Transverse colon (tissue), 4 donors: ENCODE data around the gene PRKCH. TPM values are rescaled to one million over a fixed set of nuclear protein-coding genes. Genes with fewer than 3 reads are reported as not detected.
A peak's percentile ranks its signal among the peaks of the same experiment; 100 is the strongest.

Source experiments
- DNase-seq: peaks from one replicate; pipeline ENCODE4 v3.0.0-alpha.2; 2019
- H3K27ac ChIP-seq, 4 donors: fragments of 200-600 bp; sonication (generic); 2 replicates each; pipeline ENCODE4 v1.5.1; 2016 to 2018; ENCODE audit warnings: inconsistent platforms in 4 of 4
- H3K27me3 ChIP-seq: fragments of 200-600 bp; sonication (generic); 2 replicates; pipeline ENCODE4 v1.5.1; 2017; ENCODE audit warnings: inconsistent platforms
- H3K36me3 ChIP-seq, 4 donors: fragments of 200-600 bp; sonication (generic); 2 replicates each; pipeline ENCODE4 v1.5.1; 2017 to 2019; ENCODE audit warnings: inconsistent platforms in 4 of 4
- H3K4me1 ChIP-seq, 4 donors: fragments of 200-600 bp; sonication (generic); 2 replicates each; pipeline ENCODE4 v1.5.1; 2017 to 2020; ENCODE audit warnings: inconsistent platforms in 4 of 4
- H3K4me3 ChIP-seq, 4 donors: fragments of 200-600 bp; sonication (generic); 1 replicate in 1 of 4; 2 replicates in 3 of 4; pipeline versions ENCODE4 v1.5.1 to v1.6.1; 2017 to 2019; ENCODE audit warnings: inconsistent platforms in 4 of 4
- H3K9me3 ChIP-seq, 2 donors: fragments of 200-600 bp; sonication (generic); 2 replicates each; pipeline ENCODE4 v1.5.1; 2017 to 2019; ENCODE audit warnings: inconsistent platforms in 2 of 2
- CTCF ChIP-seq, 5 experiments: fragments of 200-600 bp in 3 of 5; fragments of 450-650 bp in 2 of 5; sonication (generic) in 3 of 5; IDR thresholded peaks; 1 replicate in 2 of 5; 2 replicates in 3 of 5; pipeline ENCODE4 v1.5.1; 2016 to 2017; ENCODE audit warnings: antibody characterized with exemption in 5 of 5, inconsistent platforms in 3 of 5, mild to moderate bottlenecking in 2 of 5, moderate library complexity in 1 of 5
- EP300 ChIP-seq: sonication (generic); formaldehyde crosslinking; IDR thresholded peaks from one replicate; pipeline ENCODE4 v1.6.1; 2017; ENCODE audit warnings: antibody characterized with exemption, low read depth
- POLR2A ChIP-seq: fragments of 450-650 bp; IDR thresholded peaks from one replicate; pipeline ENCODE4 v1.6.1; 2016; ENCODE audit warnings: antibody characterized with exemption, mild to moderate bottlenecking, moderate library complexity
- POLR2AphosphoS5 ChIP-seq, 3 donors: sonication (generic); formaldehyde crosslinking; IDR thresholded peaks; one replicate each; pipeline ENCODE4 v1.6.1; 2016; ENCODE audit warnings: antibody characterized with exemption in 3 of 3
- WGBS, 2 donors: methylation state at CpG; one replicate each; pipeline ENCODE4 v1.1.5; 2018; ENCODE audit warnings: low coverage in 1 of 2; 5-methylcytosine and 5-hydroxymethylcytosine counted together
- in situ Hi-C, 4 donors: fragments of 200-750 bp; cut with MboI; loops; one replicate each; pipeline versions ENCODE4 v1.15.0 to v1.15.1; 2017; ENCODE audit warnings: low sequenced_read_pairs in 3 of 4, low pct_ligation_motif_present in 1 of 4, low pct_unique_long_range_greater_than_20kb in 1 of 4
- intact Hi-C: fragments of 100-400 bp; cut with DNase I; formaldehyde crosslinking; loops from one replicate; pipeline ENCODE4 v1.15.1; 2023; ENCODE audit warnings: low total_unique reads
- total RNA-seq, 4 donors: library from RNA; depleted of rRNA; stranded (reverse); fragments of >200 nt; gene quantifications; one replicate each; pipeline ENCODE4 v1.1.0, GENCODE V29; 2016

The PRKCH gene
- total RNA-seq, 4 donors from 2014 or later = 12.4 to 38.9 (median 27.0) TPM

- no peaks in the 10 kb centered on the region for H3K27me3 ChIP-seq
- H3K36me3 ChIP-seq = no peaks in the 10 kb centered on the region
- peak overlapping the region in 1 of 4 donors; percentile 23 for H3K27ac ChIP-seq
- H3K9me3 ChIP-seq = no peaks in the 10 kb centered on the region
- DNase-seq = no peak
- TF ChIP-seq EP300 = no peak
- no peak for TF ChIP-seq POLR2A
- TF ChIP-seq POLR2AphosphoS5 (IDR thresholded peaks at IDR 0.05) = no peak
- TF ChIP-seq CTCF (IDR thresholded peaks at IDR 0.05) = no peak
- intact Hi-C loops = no loop called here
- in situ Hi-C loops = no loop called here
- peaks cover 15 to 42% (median 28%) of the 10 kb centered on the region in 4 donors for H3K4me1 ChIP-seq
- WGBS, 2 donors = 80 to 85% methylated on average over 2 to 3 of the region's 3 CpGs
- H3K4me3 ChIP-seq = no peak overlapping the region
These were observed 244.6 kb downstream of the PRKCH start for GRCh38 chr14:61565836-61566536.

- intact Hi-C loops = no loop called here
- no peak overlapping the region for H3K4me3 ChIP-seq
- H3K27me3 ChIP-seq = no peaks in the 10 kb centered on the region
- TF ChIP-seq CTCF (IDR thresholded peaks at IDR 0.05) (no peak), POLR2AphosphoS5 (IDR thresholded peaks at IDR 0.05) (no peak), POLR2A (no peak), EP300 (no peak)
- peaks cover 10 to 35% (median 24%) of the 10 kb centered on the region in 4 donors for H3K4me1 ChIP-seq
- H3K36me3 ChIP-seq = no peaks in the 10 kb centered on the region
- DNase-seq = no peak
- no peaks in the 10 kb centered on the region for H3K9me3 ChIP-seq
- WGBS, 2 donors = 98% methylated on average over 2 of the region's 2 CpGs; no CpG with 5 or more reads in 1 of the 2 donors
- in situ Hi-C loops = no loop called here
- peak overlapping the region in 1 of 4 donors; percentile 23 for H3K27ac ChIP-seq
These were observed 245.3 kb downstream of the PRKCH start for GRCh38 chr14:61566537-61567225.

- Histone ChIP-seq H3K4me1 (peaks cover 4 to 24% (median 14%) of the 10 kb centered on the region in 4 donors), H3K4me3 (peak overlapping the region in 3 of 4 donors; percentile 3 to 44 (median 21)), H3K36me3 (no peaks in the 10 kb centered on the region), H3K9me3 (no peaks in the 10 kb centered on the region), H3K27me3 (no peaks in the 10 kb centered on the region), H3K27ac (peak overlapping the region; percentile 15 to 40 (median 34))
- in situ Hi-C loops (no loop called here), intact Hi-C loops (no loop called here)
- 43 to 61% methylated on average over 7 to 13 of the region's 13 CpGs for WGBS, 2 donors
- TF ChIP-seq CTCF (IDR thresholded peaks at IDR 0.05) (peak in 1 of 5 experiments; percentile 29), EP300 (no peak)
- no peak for DNase-seq
These were observed 246.6 kb downstream of the PRKCH start for GRCh38 chr14:61567838-61568571.

GRCh38 chr14:61568572-61569011, 247.2 kb downstream of the PRKCH start:
- Histone ChIP-seq H3K27me3 (no peaks in the 10 kb centered on the region), H3K36me3 (no peaks in the 10 kb centered on the region), H3K9me3 (no peaks in the 10 kb centered on the region), H3K4me1 (peaks cover 4 to 26% (median 18%) of the 10 kb centered on the region in 4 donors), H3K27ac (peak overlapping the region; percentile 15 to 40 (median 34)), H3K4me3 (peak overlapping the region in 3 of 4 donors; percentile 3 to 44 (median 21))
- peak; percentile 69 for DNase-seq
- in situ Hi-C loops (no loop called here), intact Hi-C loops (no loop called here)
- WGBS, 2 donors = 18% methylated on average over 19 of the region's 34 CpGs; no CpG with 5 or more reads in 1 of the 2 donors
- TF ChIP-seq POLR2AphosphoS5 (IDR thresholded peaks at IDR 0.05) = peak in 1 of 3 donors; percentile 37
- TF ChIP-seq EP300 = no peak
- no peak for TF ChIP-seq POLR2A
- peak in 1 of 5 experiments; percentile 28 for TF ChIP-seq CTCF (IDR thresholded peaks at IDR 0.05)
